ENCODE results near the gene SPOCK1.

DNA sequence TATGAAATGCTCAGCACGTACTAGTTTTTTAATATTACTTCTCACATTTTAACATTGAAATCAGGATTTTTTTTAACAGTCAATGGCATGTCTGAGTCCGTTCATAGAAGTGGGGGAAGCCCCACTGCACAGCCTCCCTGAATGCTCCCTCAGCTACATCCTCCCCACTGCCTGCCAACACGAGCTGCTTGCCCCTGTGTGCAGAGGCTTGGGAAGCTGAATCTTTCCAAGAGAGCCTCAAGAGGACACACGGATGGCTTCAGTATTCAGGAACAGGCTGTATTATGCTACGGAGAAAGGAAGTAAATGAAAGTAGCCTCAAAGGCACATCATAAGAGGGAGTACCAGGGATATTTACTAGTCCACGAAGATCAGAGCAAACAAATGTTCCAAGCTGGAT, 248.7 kb downstream of the SPOCK1 start:
- TF ChIP-seq EZH2phosphoT487 (IDR thresholded peaks at IDR 0.05; ENCODE audit: insufficient read depth, low read depth) (no peak), EZH2 (IDR thresholded peaks at IDR 0.05; ENCODE audit: insufficient read depth, poor library complexity, severe bottlenecking) (no peak)
